ENCODE measurements around the gene NME7. TPM values are rescaled to one million over a fixed set of nuclear protein-coding genes. Genes with fewer than 3 reads are reported as not detected.

Gene NME7
- total RNA-seq, 1 donor from 2014 or later = 18.6 TPM

- TF ChIP-seq, protein P1, sequence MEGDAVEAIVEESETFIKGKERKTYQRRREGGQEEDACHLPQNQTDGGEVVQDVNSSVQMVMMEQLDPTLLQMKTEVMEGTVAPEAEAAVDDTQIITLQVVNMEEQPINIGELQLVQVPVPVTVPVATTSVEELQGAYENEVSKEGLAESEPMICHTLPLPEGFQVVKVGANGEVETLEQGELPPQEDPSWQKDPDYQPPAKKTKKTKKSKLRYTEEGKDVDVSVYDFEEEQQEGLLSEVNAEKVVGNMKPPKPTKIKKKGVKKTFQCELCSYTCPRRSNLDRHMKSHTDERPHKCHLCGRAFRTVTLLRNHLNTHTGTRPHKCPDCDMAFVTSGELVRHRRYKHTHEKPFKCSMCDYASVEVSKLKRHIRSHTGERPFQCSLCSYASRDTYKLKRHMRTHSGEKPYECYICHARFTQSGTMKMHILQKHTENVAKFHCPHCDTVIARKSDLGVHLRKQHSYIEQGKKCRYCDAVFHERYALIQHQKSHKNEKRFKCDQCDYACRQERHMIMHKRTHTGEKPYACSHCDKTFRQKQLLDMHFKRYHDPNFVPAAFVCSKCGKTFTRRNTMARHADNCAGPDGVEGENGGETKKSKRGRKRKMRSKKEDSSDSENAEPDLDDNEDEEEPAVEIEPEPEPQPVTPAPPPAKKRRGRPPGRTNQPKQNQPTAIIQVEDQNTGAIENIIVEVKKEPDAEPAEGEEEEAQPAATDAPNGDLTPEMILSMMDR (IDR thresholded peaks at IDR 0.05; ENCODE audit: partially characterized antibody, unreplicated experiment) = no peak
- no peak for DNase-seq
- Mint-ChIP-seq H3K27ac (ENCODE audit: unreplicated experiment) (no peak overlapping the region), H3K4me1 (ENCODE audit: low read depth, unreplicated experiment) (peaks cover 17% of the 10 kb centered on the region), H3K36me3 (ENCODE audit: unreplicated experiment) (no peaks in the 10 kb centered on the region), H3K4me3 (ENCODE audit: unreplicated experiment) (no peak overlapping the region), H3K27me3 (ENCODE audit: unreplicated experiment) (no peaks in the 10 kb centered on the region), H3K9me3 (ENCODE audit: unreplicated experiment) (no peaks in the 10 kb centered on the region)
These were observed 234.9 kb downstream of the NME7 start for GRCh38 chr1:169132512-169133227.

DNA sequence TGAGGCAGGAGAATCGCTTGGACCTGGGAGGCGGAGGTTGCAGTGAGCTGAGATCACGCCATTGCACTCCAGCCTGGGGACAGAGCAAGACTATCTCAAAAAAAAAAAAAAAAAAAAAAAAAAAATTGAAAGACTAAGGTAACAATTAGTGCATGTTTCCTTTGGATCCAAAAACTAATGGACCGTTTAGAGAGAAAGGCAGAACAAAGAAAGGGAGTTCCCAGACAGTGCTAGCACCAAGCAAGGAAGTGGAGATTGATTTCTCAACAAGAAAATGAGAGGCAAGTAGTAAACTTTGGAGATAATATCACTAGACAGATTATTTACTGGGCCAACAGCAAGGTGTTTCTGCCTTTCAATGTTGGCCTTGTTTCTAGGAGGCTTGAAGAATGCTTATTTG lies 236.9 kb downstream of the NME7 start:
- Mint-ChIP-seq H3K36me3 (ENCODE audit: unreplicated experiment) (no peaks in the 10 kb centered on the region), H3K4me1 (ENCODE audit: low read depth, unreplicated experiment) (peaks cover 17% of the 10 kb centered on the region), H3K27me3 (ENCODE audit: unreplicated experiment) (no peaks in the 10 kb centered on the region), H3K27ac (ENCODE audit: unreplicated experiment) (no peak overlapping the region), H3K9me3 (ENCODE audit: unreplicated experiment) (no peaks in the 10 kb centered on the region), H3K4me3 (ENCODE audit: unreplicated experiment) (no peak overlapping the region)
- no peak for DNase-seq
- TF ChIP-seq, protein P1 (IDR thresholded peaks at IDR 0.05; ENCODE audit: partially characterized antibody, unreplicated experiment) = no peak

- Mint-ChIP-seq H3K36me3 (ENCODE audit: unreplicated experiment) (peaks cover 5% of the 10 kb centered on the region), H3K9me3 (ENCODE audit: unreplicated experiment) (no peaks in the 10 kb centered on the region), H3K27me3 (ENCODE audit: unreplicated experiment) (no peaks in the 10 kb centered on the region), H3K4me3 (ENCODE audit: unreplicated experiment) (no peak overlapping the region), H3K4me1 (ENCODE audit: low read depth, unreplicated experiment) (peaks cover 17% of the 10 kb centered on the region), H3K27ac (ENCODE audit: unreplicated experiment) (no peak overlapping the region)
- TF ChIP-seq, protein P1 (IDR thresholded peaks at IDR 0.05; ENCODE audit: partially characterized antibody, unreplicated experiment) = no peak
- DNase-seq = no peak
These were observed 238.3 kb downstream of the NME7 start for GRCh38 chr1:169129109-169129784.

DNA sequence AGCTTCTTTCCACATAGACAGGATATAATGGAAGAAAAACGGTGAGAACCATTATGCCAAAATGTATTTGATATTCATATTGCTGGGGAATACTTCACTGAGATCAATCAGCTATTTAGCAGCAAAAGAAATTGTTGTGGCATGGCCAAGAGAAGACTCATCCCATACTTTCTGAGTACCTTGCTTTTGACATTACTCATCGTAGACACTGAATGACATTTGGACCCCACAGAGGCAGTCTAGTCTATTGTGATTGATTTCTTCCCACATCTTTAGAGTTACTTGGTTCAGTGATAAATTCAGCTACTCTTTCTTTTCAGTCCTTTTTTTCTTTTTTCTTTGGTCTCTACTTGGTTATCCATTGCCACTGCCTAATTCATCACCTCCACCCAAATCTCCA lies 239.0 kb downstream of the NME7 start:
- peaks cover 11% of the 10 kb centered on the region for H3K4me1 Mint-ChIP-seq (ENCODE audit: low read depth, unreplicated experiment)
- H3K27me3 Mint-ChIP-seq (ENCODE audit: unreplicated experiment) = no peaks in the 10 kb centered on the region
- peaks cover 5% of the 10 kb centered on the region for H3K36me3 Mint-ChIP-seq (ENCODE audit: unreplicated experiment)
- TF ChIP-seq, protein P1 (IDR thresholded peaks at IDR 0.05; ENCODE audit: partially characterized antibody, unreplicated experiment) = no peak
- no peaks in the 10 kb centered on the region for H3K9me3 Mint-ChIP-seq (ENCODE audit: unreplicated experiment)
- H3K4me3 Mint-ChIP-seq (ENCODE audit: unreplicated experiment) = no peak overlapping the region
- no peak for DNase-seq
- no peak overlapping the region for H3K27ac Mint-ChIP-seq (ENCODE audit: unreplicated experiment)

DNA sequence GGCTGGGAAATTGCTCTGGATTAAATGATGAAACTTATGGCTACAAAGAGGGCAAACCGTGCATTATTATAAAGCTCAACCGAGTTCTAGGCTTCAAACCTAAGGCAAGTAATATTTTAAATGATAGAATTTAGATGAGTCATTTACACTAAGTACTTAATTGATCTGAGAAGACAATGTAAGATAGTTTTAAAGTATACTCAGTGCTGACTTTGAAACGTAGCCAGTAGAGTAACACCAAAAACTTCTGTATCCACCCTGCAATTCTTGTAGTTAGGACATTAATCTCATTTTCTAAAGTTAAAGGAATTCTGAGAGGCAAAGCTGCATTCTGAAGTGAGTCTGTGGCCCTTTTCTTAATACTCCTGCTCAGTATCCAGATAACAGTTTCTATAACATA lies 240.3 kb downstream of the NME7 start:
- H3K9me3 Mint-ChIP-seq (ENCODE audit: unreplicated experiment) = no peaks in the 10 kb centered on the region
- DNase-seq = no peak
- no peak overlapping the region for H3K27ac Mint-ChIP-seq (ENCODE audit: unreplicated experiment)
- TF ChIP-seq, protein P1 (IDR thresholded peaks at IDR 0.05; ENCODE audit: partially characterized antibody, unreplicated experiment) = no peak
- no peaks in the 10 kb centered on the region for H3K27me3 Mint-ChIP-seq (ENCODE audit: unreplicated experiment)
- peaks cover 5% of the 10 kb centered on the region for H3K36me3 Mint-ChIP-seq (ENCODE audit: unreplicated experiment)
- H3K4me1 Mint-ChIP-seq (ENCODE audit: low read depth, unreplicated experiment) = peaks cover 14% of the 10 kb centered on the region
- no peak overlapping the region for H3K4me3 Mint-ChIP-seq (ENCODE audit: unreplicated experiment)

Measured in glutamatergic neuron (in vitro differentiated cells).